ENCODE results near the gene MARCO.

DNA sequence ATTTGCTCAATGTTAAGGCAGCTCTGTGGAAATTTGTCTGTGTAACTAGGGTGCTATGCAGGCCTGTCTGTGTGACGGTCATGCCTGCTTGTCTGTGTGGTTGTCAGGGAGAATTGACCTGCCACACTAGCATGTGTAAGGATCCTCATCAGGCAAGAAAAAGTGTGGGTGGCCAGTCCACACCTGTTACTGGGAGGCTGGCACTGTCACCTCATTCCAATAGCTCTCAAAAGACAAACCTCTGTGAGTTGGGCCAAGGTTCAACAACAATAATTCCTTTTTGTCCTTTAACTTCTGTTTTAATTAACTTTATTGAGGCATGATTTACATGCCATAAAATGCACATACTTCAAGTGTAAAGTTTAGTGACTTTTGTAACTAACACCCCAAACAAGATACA is 4.2 kb upstream of the MARCO start:
- TF ChIP-seq, protein P1, sequence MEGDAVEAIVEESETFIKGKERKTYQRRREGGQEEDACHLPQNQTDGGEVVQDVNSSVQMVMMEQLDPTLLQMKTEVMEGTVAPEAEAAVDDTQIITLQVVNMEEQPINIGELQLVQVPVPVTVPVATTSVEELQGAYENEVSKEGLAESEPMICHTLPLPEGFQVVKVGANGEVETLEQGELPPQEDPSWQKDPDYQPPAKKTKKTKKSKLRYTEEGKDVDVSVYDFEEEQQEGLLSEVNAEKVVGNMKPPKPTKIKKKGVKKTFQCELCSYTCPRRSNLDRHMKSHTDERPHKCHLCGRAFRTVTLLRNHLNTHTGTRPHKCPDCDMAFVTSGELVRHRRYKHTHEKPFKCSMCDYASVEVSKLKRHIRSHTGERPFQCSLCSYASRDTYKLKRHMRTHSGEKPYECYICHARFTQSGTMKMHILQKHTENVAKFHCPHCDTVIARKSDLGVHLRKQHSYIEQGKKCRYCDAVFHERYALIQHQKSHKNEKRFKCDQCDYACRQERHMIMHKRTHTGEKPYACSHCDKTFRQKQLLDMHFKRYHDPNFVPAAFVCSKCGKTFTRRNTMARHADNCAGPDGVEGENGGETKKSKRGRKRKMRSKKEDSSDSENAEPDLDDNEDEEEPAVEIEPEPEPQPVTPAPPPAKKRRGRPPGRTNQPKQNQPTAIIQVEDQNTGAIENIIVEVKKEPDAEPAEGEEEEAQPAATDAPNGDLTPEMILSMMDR (IDR thresholded peaks at IDR 0.05): no peak
- TF ChIP-seq POLR2A (IDR thresholded peaks at IDR 0.05): no peak
